ENCODE measurements around the gene XPO5. TPM values are rescaled to one million over a fixed set of nuclear protein-coding genes. Genes with fewer than 3 reads are reported as not detected.

XPO5 gene
- total and polyA plus RNA-seq, 9 of the 15 experiments (the other 6 are each of a cell fraction or from before 2014, with no cell fraction given) = 36.0 to 170 (median 99.1) TPM

- TF ChIP-seq, protein P1, sequence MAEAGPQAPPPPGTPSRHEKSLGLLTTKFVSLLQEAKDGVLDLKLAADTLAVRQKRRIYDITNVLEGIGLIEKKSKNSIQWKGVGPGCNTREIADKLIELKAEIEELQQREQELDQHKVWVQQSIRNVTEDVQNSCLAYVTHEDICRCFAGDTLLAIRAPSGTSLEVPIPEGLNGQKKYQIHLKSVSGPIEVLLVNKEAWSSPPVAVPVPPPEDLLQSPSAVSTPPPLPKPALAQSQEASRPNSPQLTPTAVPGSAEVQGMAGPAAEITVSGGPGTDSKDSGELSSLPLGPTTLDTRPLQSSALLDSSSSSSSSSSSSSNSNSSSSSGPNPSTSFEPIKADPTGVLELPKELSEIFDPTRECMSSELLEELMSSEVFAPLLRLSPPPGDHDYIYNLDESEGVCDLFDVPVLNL (CRISPR knock-in tag; IDR thresholded peaks at IDR 0.05; ENCODE audit: low read depth) = peak; percentile 69; the same call in 1 of the 2 replicates
- 0 out of 2 replicates have a peak, but pooled peaks have one; percentile 13 for TF ChIP-seq CBFA2T3 (IDR thresholded peaks at IDR 0.05)
- TF ChIP-seq SREBF2 (CRISPR knock-in tag; IDR thresholded peaks at IDR 0.05) = no peak
- TF ChIP-seq PHF8 (IDR thresholded peaks at IDR 0.05; ENCODE audit: borderline replicate concordance, low read length) = peak; percentile 94
- TF ChIP-seq KLF1 (tag; IDR thresholded peaks at IDR 0.05) = no peak
- TF ChIP-seq, protein P2, sequence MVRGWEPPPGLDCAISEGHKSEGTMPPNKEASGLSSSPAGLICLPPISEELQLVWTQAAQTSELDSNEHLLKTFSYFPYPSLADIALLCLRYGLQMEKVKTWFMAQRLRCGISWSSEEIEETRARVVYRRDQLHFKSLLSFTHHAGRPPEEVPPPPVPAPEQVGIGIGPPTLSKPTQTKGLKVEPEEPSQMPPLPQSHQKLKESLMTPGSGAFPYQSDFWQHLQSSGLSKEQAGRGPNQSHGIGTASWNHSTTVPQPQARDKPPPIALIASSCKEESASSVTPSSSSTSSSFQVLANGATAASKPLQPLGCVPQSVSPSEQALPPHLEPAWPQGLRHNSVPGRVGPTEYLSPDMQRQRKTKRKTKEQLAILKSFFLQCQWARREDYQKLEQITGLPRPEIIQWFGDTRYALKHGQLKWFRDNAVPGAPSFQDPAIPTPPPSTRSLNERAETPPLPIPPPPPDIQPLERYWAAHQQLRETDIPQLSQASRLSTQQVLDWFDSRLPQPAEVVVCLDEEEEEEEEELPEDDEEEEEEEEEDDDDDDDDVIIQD (CRISPR knock-in tag; IDR thresholded peaks at IDR 0.05) = no peak
- TF ChIP-seq TAF7 (tag; IDR thresholded peaks at IDR 0.05) = peak; percentile 85
- 0 out of 4 replicates have a peak, but pooled peaks of 1 of the 2 experiments have one; percentile 18 for TF ChIP-seq RAD21 (CRISPR knock-in tag; conservative IDR thresholded peaks at IDR 0.05 in 1 of 2, IDR thresholded peaks at IDR 0.05 in 1 of 2)
- TF ChIP-seq PRMT5 (CRISPR knock-in tag; IDR thresholded peaks at IDR 0.05) = peak; percentile 60; the same call in 1 of the 2 replicates
- peak; percentile 92 for TF ChIP-seq SAP30 (IDR thresholded peaks at IDR 0.05; ENCODE audit: borderline replicate concordance, insufficient read depth, low read depth, low read length, poor library complexity, severe bottlenecking)
- TF ChIP-seq MYNN (IDR thresholded peaks at IDR 0.05) = peak; percentile 61; the same call in 1 of the 2 replicates
- no peak for TF ChIP-seq MYNN (CRISPR knock-in tag; IDR thresholded peaks at IDR 0.05)
- TF ChIP-seq, protein P3, sequence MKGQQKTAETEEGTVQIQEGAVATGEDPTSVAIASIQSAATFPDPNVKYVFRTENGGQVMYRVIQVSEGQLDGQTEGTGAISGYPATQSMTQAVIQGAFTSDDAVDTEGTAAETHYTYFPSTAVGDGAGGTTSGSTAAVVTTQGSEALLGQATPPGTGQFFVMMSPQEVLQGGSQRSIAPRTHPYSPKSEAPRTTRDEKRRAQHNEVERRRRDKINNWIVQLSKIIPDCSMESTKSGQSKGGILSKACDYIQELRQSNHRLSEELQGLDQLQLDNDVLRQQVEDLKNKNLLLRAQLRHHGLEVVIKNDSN (CRISPR knock-in tag; IDR thresholded peaks at IDR 0.05) = peak; percentile 37; the same call in 1 of the 2 replicates
- no peak for TF ChIP-seq NR2F6 (CRISPR knock-in tag; IDR thresholded peaks at IDR 0.05)
- TF ChIP-seq PREB (CRISPR knock-in tag; IDR thresholded peaks at IDR 0.05) = peak; percentile 19; the same call in 1 of the 2 replicates
- TF ChIP-seq KDM1A (IDR thresholded peaks at IDR 0.05) = no peak
- peak; percentile 62; the same call in 1 of the 2 replicates for TF ChIP-seq MBD2 (IDR thresholded peaks at IDR 0.05; ENCODE audit: borderline replicate concordance, low read depth)
- peak; percentile 20; the same call in 1 of the 2 replicates for TF ChIP-seq NBN (IDR thresholded peaks at IDR 0.05; ENCODE audit: low read depth)
- peak; percentile 72 for TF ChIP-seq SP1 (CRISPR knock-in tag; IDR thresholded peaks at IDR 0.05)
- TF ChIP-seq ZNF644 (tag; IDR thresholded peaks at IDR 0.05; ENCODE audit: low read depth) = no peak
- TF ChIP-seq CREM (IDR thresholded peaks at IDR 0.05; ENCODE audit: low read depth) = peak; percentile 82
- no peak; the same call in 1 of the 2 replicates for TF ChIP-seq ZNF431 (CRISPR knock-in tag; IDR thresholded peaks at IDR 0.05)
- peak; percentile 81 for TF ChIP-seq GABPA (tag; conservative IDR thresholded peaks at IDR 0.05; ENCODE audit: low read depth)
These were observed at the start of gene XPO5, which contains the start of gene POLH (continued) for GRCh38 chr6:43575772-43576551.
